Liver (tissue), 3 donors: ENCODE measurements around the gene OR52N2.

Experiments
- ATF3 ChIP-seq: IDR thresholded peaks from 2 replicates; pipeline ENCODE4 v1.6.1; 2016; ENCODE audit warnings: antibody characterized with exemption
- CTCF ChIP-seq: fragments of 150-350 bp; IDR thresholded peaks from 2 replicates; pipeline ENCODE4 v1.5.1; 2017; ENCODE audit warnings: improper control_type of control experiment, low read depth, low read length; ENCODE audit not compliant: missing input control
- MAX ChIP-seq: IDR thresholded peaks from 2 replicates; pipeline ENCODE4 v1.6.1; 2016; ENCODE audit warnings: antibody characterized with exemption
- RAD21 ChIP-seq, 2 donors: IDR thresholded peaks; 2 replicates each; pipeline ENCODE4 v1.6.1; 2016; ENCODE audit warnings: antibody characterized with exemption in 2 of 2, mild to moderate bottlenecking in 2 of 2
- SP1 ChIP-seq: IDR thresholded peaks from 2 replicates; pipeline ENCODE4 v1.6.1; 2018; ENCODE audit warnings: antibody characterized with exemption, mild to moderate bottlenecking
- donor health status: healthy.
- donor health status: healthy.

GRCh38 chr11:5815534-5815933 is 6.8 kb downstream of the OR52N2 start:
- TF ChIP-seq CTCF (no peak), ATF3 (no peak), RAD21 (IDR thresholded peaks at IDR 0.05) (no peak), SP1 (no peak), MAX (no peak)
